GM18867 (cell line): Measurements from ENCODE around the gene AMZ1.
"Not testable (repeated sequence)": the region's sequence is repeated elsewhere in the genome, so short reads cannot be mapped to it uniquely, and the experiment has no call there.

ENCODE experiments used
- ATAC-seq: cut with Tn5 transposase; IDR thresholded peaks from one replicate; pipeline ENCODE4 v1.9.1; 2021; ENCODE audit warnings: mild to moderate bottlenecking, moderate library complexity; ENCODE audit not compliant: unreplicated experiment

AMZ1 gene

DNA sequence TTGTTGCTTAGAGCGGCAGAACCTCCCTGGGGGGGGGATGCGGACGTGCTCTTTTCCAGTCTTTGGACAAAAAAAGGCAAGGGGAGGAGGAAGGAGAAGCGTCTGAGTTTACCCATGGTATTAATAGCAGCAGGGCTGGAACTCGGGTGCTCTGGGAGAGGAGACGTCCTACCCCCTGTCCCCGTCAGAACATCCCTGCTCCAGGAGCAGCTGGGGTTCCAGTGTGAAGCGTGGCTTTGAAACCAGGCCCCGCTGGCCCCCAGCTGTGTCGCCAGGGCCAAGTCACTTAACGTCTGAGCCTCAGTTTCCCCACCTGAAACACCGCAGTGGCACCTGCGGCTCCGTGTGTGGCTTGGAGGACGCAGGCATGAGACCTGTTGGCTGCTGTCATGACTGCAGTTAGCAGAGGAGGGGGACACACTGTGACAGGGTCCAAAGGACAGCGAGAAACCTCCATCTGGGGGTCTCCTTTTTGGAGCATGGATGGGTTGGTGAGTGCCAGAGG lies 1.4 kb downstream of the AMZ1 start:
- no peak for ATAC-seq

DNA sequence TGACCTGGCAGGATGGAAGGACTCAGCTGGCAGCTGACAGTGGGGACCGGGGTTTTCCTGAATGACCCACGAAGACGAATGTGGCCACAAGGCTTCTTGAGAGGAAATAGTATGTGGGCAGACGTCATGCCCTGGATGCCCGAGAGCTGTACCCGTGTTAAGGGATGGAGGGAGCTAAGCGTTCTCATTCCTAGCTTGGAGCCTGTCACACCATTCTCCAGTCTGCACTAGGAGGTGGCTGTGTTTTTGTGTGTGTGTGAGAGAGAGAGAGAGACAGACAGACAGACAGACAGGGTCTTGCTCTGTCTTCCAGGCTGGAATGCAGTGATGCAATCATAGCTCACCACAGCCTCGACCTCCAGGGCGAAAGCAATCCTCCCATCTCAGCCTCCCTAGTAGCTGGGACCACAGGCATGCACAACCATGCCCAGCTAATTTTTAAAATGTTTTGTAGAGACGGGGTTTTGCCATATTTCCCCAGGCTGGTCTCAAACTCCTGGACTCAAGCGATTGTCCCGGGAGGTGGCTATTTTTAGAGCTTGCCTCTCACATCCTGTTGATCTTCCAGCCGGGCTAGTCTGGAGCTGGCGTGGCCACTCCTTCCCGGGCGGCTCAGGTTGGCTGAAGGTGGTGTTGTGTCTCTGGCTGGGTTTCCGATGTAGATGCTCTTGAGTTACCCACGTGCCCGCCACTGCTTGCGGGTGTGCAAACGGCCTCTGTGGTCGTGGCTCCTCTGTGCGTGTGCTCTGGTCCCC lies 2.1 kb downstream of the AMZ1 start:
- ATAC-seq = no peak

- ATAC-seq = no peak
These were observed 3.2 kb downstream of the AMZ1 start for GRCh38 chr7:2691011-2691707.

DNA sequence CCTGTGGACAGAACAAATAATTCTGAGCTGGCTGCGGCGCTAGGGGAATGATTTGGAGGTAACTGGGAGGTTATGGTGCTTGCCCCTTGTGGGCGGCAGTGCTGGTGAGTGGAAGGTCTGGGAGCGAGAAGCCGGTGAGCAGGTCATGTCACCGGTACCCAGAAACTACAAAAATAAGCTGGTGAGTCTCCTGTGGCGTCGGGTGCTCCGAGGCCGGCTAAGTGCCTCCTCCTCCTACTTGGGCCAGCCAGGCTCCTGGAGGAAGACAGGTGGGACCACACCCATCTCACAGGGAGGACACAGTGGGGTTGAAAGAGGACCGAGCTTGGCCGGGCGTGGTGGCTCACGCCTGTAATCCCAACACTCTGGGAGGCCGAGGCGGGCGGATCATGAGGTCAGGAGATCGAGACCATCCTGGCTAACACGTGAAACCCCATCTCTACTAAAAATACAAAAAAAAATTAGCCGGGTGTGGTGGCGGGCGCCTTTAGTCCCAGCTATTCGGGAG lies 4.0 kb downstream of the AMZ1 start:
- ATAC-seq = not testable (repeated sequence)

DNA sequence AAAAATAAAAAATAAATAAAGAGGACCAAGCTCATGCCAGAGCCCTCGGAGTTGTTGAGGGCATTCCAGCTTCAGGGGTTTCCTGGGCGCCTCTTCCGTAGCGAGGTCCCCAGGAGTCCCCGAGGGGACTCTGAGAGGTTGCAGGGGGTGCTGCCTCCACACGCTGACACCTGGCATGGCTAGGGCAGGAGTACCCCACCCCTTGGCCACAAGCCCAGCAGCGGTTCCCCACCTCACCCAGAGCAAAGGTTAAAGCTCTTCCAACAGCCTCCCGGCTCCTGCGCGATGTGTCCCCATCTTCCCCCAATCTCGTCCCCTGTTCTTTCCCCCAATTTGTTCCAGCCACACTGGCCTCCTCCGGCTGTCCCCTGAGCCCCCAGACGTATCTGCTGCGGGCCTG lies 4.5 kb downstream of the AMZ1 start:
- ATAC-seq = no peak

DNA sequence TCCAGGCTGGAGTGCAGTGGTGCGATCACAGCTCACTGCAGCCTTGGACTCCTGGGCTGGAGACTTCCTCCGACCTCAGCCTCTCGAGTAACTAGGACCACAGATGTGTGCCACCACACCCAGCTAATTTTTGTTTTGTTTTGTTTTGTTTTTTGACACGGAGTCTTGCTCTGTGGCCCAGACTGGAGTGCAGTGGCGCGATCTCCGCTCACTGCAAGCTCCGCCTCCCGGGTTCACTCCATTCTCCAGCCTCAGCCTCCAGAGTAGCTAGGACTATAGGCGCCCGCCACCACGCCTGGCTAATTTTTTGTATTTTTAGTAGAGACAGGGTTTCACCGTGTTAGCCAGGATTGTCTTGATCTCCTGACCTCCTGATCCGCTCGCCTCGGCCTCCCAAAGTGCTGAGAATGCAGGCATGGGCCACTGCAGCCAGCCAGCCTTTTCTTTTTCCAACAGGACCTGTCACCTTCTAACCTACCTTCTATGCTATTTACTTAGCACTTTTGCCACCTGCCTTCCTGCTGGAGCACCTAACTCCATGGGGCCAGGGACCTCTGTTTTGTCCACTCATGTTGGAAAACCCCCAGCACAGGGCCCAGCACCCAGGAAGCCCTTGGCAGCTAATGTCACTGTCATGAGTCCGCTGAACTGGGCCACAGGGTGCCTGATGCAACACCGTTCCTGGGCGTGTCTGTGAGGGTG lies 5.6 kb downstream of the AMZ1 start:
- not testable (repeated sequence) for ATAC-seq

DNA sequence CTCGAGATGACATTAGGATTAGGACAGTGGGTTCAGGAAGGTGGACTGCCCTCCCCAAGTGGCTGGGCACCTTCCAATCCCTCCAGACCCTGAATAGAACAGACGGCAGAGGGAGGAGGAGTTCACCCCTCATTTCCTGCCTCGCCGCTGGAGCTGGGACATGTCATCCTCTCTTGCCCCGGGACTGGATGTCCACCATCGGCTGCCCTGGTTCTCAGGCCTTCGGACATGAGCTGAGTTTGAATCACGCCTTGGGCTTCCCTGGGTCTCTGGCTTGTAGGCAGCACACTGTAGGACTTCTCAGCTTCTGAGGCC lies 6.1 kb downstream of the AMZ1 start:
- not testable (repeated sequence) for ATAC-seq

- ATAC-seq = peak; percentile 94
These were observed 10.7 kb downstream of the AMZ1 start for GRCh38 chr7:2698581-2699288.

GRCh38 chr7:2699289-2699620 lies 11.3 kb downstream of the AMZ1 start:
- no peak for ATAC-seq

- no peak for ATAC-seq
These were observed 12.3 kb downstream of the AMZ1 start for GRCh38 chr7:2700141-2700850.

DNA sequence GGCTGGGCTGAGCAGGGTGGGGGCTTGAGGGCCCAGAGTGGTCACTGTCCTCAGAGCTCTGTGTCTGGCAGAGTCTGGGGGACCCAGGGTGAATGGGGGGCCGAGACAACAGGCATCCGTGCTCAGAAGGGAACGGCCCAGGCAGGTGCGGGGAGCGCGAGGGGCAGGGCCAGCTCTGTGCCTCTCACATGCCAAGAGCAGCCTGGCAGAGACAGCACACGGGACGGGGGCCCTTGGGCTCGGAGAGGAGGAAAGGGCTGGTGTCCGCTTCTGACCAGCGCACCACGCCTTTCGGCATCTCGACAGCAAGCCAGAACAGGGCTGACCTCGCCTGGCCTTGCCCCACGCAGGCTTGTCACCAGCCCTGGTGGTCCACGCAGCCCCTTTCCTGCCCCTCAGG lies 13.4 kb downstream of the AMZ1 start:
- no peak for ATAC-seq

DNA sequence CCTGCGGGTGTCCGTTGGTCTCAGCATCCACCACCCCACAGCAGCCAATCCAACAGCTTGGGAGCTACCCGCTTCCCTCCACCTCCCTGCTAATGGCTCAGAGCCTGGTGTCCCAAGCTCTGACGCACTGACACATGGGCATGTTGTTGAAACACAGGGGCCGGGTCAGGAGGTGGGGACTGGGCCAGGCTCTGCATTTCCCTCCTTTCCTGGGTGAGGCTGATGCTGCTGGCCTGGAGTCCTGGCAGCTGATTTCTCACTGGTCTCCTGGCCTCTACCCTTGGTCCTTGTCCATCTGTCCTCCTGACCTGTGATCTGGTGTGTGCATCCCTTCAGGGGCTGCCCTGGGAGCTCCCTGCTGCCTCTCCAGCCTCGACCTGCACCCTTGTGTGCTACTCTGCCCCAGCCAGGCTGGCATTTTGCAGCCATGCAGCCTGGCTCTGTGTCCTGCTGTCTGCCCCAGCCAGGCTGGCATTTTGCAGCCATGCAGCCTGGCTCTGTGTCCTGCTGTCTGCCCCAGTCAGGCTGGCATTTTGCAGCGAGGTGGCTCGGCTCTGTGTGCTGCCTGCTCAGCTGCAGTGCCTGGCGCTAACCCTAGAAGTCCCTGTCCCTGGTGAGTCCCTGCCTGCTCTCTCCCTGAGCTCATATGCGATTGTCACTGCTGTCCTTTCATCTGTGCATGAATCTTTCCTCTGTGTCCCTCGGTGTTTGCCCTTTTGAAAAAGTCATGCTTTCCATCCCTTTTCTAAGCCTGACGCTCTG lies 14.0 kb downstream of the AMZ1 start:
- no peak for ATAC-seq

DNA sequence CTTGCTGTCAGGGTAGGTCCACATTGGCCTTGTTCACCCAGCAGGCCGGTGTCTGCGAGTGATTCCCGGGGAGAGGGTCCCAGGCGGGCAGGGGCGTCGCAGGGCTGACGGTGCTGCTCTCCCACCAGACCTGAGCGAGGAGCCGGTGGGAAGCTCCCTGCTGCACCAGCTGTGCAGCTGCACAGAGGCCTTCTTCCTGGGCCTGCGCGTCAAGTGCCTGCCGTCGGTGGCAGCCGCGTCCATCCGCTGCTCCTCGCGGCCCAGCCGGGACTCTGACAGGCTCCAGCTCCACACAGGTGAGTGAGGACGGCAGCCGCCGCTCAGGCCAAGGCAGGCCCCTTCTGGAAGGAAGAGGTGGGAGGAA lies 14.6 kb downstream of the AMZ1 start:
- no peak for ATAC-seq

DNA sequence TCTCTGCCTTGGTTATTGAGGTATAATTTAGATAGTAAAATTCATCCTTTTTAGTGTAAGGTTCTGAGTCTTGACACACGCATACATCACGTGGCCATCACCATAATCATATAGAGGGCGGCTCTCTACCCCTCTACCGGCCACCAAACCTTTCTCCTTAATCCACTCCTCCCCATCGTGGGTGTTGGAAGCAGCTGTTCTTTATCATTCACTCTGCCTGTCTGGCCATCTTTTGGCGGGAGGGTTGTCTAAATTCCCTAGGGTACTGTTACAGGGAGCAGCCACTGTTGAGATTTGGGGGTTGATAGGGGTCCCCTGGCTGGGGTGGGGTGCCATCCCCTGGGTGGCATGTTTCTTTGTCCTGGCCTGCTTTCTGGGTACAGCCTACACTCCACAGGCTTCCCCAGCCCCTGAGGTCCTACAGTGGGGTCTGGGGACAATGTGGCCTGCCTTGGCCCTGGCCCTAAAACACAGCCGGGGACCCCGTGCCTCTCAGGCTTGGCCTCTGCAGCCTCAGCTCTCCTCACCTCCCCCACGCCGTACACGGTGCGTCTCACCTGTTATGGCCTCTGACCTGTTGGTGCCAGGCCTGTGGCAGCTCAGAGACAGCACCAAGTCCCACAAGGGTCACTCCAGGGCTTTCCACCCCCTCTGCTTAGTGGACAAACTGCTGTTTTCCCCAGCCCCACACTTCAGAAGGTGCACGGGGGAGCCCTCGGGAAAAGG lies 17.5 kb downstream of the AMZ1 start:
- no peak for ATAC-seq

DNA sequence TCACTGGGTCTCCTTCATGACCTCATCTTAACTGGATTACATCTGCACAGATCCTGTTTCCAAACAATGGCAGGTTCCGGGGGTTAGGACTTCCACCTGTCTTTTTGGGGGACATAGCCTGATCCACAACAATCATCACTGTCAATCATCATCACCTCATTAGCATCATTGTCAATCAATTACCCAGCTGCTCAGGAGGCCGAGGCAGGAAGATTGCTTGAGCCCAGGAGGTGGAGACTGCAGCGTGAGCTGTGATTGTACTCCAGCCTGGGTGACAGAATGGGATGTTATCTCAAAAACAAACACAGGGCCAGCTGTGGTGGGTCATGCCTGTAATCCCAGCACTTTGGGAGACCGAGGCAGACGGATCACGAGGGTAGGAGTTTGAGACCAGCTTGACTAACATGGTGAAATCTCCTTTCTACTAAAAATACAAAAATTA lies 18.7 kb downstream of the AMZ1 start:
- no peak for ATAC-seq

GRCh38 chr7:2707481-2707880 lies 19.5 kb downstream of the AMZ1 start:
- ATAC-seq = no peak

DNA sequence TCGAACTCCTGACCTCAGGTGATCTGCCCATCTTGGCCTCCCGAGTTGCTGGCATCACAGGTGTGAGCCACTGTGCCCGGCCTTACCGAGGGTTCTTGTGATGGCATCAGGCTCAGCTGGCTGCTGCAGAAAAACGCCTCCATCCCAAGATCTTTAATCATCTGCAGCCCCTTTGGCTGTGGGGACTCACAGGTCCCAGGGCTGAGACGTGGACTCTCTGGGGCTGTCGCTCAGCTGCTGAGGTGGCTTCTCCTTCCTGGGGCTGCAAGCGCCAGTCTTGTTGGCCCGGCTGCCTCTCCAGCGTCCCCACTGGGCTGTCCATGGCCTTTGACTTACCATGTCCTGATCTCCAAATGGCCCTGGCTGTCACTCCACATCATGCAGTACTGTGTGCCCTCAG lies 20.0 kb downstream of the AMZ1 start:
- ATAC-seq = no peak

DNA sequence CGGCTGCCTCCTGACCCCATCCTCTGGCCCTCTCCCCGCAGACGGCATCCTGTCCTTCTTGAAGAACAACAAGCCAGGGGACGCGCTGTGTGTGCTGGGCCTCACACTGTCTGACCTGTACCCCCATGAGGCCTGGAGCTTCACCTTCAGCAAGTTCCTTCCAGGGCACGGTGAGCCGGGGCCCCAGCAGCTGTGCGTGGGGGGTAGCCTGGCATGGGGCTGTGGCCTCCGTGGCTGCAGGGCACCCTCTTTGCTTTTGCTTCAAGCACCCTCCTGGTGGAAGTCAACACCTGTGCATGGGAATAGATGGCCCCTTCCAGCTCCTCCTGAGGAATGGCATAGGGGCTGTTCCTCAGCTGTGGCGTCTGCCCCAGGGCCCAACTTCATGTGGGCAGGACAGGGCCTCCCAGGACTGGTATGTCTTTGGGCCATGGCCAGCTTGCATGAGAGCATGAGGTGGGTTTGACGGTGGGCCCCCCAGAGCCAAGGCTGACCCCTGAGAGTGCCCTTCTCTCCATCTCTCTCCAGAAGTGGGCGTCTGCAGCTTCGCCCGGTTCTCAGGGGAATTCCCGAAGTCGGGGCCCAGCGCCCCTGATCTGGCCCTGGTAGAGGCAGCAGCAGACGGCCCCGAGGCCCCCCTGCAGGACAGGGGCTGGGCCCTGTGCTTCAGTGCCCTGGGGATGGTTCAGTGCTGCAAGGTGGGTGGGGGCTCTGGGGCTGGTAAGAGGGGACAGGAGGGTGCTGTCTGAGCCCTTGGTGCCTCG lies 20.7 kb downstream of the AMZ1 start:
- ATAC-seq = no peak
